Neural cell (in vitro differentiated cells): ENCODE data around the gene DNAJB12.
A peak's percentile ranks its signal among the peaks of the same experiment; 100 is the strongest.

Source experiments
- CTCF ChIP-seq: fragments of 450-650 bp; IDR thresholded peaks from 2 replicates; pipeline ENCODE4 v1.5.1; 2014; ENCODE audit warnings: antibody characterized with exemption, mild to moderate bottlenecking, moderate library complexity; ENCODE audit not compliant: poor library complexity, severe bottlenecking
- EP300 ChIP-seq: fragments of 450-650 bp; conservative IDR thresholded peaks from 2 replicates; pipeline ENCODE4 v1.6.1; 2014; ENCODE audit warnings: antibody characterized with exemption, mild to moderate bottlenecking, moderate library complexity; ENCODE audit not compliant: poor library complexity, severe bottlenecking
- EZH2 ChIP-seq: fragments of 200-600, 300-800 bp; shearing (Covaris generic), sonication (generic); IDR thresholded peaks from 2 replicates; pipeline ENCODE4 v1.6.1; 2014; ENCODE audit warnings: antibody characterized with exemption, low read length, borderline replicate concordance, mild to moderate bottlenecking; ENCODE audit not compliant: insufficient read depth, poor library complexity, severe bottlenecking
- MXI1 ChIP-seq: fragments of 450-650 bp; conservative IDR thresholded peaks from 2 replicates; pipeline ENCODE4 v1.6.1; 2014; ENCODE audit warnings: antibody characterized with exemption, mild to moderate bottlenecking; ENCODE audit not compliant: poor library complexity, severe bottlenecking
- POLR2AphosphoS5 ChIP-seq: IDR thresholded peaks from 2 replicates; pipeline ENCODE4 v1.6.1; 2012
- TAF1 ChIP-seq: IDR thresholded peaks from 2 replicates; pipeline ENCODE4 v1.6.1; 2012; ENCODE audit warnings: low read depth
- TF ChIP-seq, protein P1 (sequence below): IDR thresholded peaks from 2 replicates; pipeline ENCODE4 v1.6.1; 2012; ENCODE audit warnings: borderline replicate concordance

GRCh38 chr10:72334196-72334824 is 20.4 kb downstream of the DNAJB12 start:
- TF ChIP-seq CTCF (peak; percentile 13), EP300 (peak; percentile 84), TAF1 (no peak), POLR2AphosphoS5 (peak; percentile 36), EZH2 (no peak), MXI1 (peak; percentile 86)
- TF ChIP-seq, protein P1, sequence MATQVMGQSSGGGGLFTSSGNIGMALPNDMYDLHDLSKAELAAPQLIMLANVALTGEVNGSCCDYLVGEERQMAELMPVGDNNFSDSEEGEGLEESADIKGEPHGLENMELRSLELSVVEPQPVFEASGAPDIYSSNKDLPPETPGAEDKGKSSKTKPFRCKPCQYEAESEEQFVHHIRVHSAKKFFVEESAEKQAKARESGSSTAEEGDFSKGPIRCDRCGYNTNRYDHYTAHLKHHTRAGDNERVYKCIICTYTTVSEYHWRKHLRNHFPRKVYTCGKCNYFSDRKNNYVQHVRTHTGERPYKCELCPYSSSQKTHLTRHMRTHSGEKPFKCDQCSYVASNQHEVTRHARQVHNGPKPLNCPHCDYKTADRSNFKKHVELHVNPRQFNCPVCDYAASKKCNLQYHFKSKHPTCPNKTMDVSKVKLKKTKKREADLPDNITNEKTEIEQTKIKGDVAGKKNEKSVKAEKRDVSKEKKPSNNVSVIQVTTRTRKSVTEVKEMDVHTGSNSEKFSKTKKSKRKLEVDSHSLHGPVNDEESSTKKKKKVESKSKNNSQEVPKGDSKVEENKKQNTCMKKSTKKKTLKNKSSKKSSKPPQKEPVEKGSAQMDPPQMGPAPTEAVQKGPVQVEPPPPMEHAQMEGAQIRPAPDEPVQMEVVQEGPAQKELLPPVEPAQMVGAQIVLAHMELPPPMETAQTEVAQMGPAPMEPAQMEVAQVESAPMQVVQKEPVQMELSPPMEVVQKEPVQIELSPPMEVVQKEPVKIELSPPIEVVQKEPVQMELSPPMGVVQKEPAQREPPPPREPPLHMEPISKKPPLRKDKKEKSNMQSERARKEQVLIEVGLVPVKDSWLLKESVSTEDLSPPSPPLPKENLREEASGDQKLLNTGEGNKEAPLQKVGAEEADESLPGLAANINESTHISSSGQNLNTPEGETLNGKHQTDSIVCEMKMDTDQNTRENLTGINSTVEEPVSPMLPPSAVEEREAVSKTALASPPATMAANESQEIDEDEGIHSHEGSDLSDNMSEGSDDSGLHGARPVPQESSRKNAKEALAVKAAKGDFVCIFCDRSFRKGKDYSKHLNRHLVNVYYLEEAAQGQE = peak; percentile 84
